Measurements from ENCODE around the gene MAP3K3.
A peak's percentile ranks its signal among the peaks of the same experiment; 100 is the strongest.

GRCh38 chr17:63573634-63574033 lies 48.6 kb upstream of the MAP3K3 start:
- TF ChIP-seq EZH2 (IDR thresholded peaks at IDR 0.05; ENCODE audit: borderline replicate concordance, low read depth, low read length, severe bottlenecking) (no peak), POLR2AphosphoS5 (IDR thresholded peaks at IDR 0.05; ENCODE audit: insufficient read depth, low read depth, low read length) (no peak), CTCF (IDR thresholded peaks at IDR 0.05; ENCODE audit: extremely low read depth in 1 of 2, insufficient read depth in 1 of 2, low read depth in 1 of 2, low read length in 2 of 2) (peak; percentile 27 to 33)
